Colonic mucosa (tissue), 4 donors: ENCODE results near the gene JPH4. TPM values are rescaled to one million over a fixed set of nuclear protein-coding genes. Genes with fewer than 3 reads are reported as not detected.
"Not testable (repeated sequence)": the region's sequence is repeated elsewhere in the genome, so short reads cannot be mapped to it uniquely, and the experiment has no call there.

ENCODE experiments used
- DNase-seq: peaks from one replicate; pipeline ENCODE4 v3.0.0-alpha.2; 2020
- H3K27ac ChIP-seq: fragments of 200-600 bp; one replicate; pipeline ENCODE4 v1.8.0; 2021
- H3K27me3 ChIP-seq: fragments of 200-600 bp; one replicate; pipeline ENCODE4 v1.8.0; 2021
- H3K36me3 ChIP-seq: fragments of 200-600 bp; one replicate; pipeline ENCODE4 v1.8.0; 2021
- H3K4me1 ChIP-seq: fragments of 200-600 bp; one replicate; pipeline ENCODE4 v1.8.0; 2021; ENCODE audit warnings: mild to moderate bottlenecking
- H3K4me3 ChIP-seq: fragments of 200-600 bp; one replicate; pipeline ENCODE4 v1.8.0; 2021
- H3K9ac ChIP-seq, 2 donors: one replicate each; pipeline ENCODE4 v1.7.0; 2013; ENCODE audit warnings: control low read depth in 2 of 2, low read depth in 2 of 2, low read length in 2 of 2
- H3K9me3 ChIP-seq: fragments of 200-600 bp; one replicate; pipeline ENCODE4 v1.8.0; 2021
- CTCF ChIP-seq: fragments of 200-600 bp; IDR thresholded peaks from one replicate; pipeline ENCODE4 v1.8.0; 2022; ENCODE audit warnings: antibody characterized with exemption, mild to moderate bottlenecking
- intact Hi-C: fragments of 100-400 bp; cut with DNase I; formaldehyde crosslinking; loops from one replicate; pipeline ENCODE4 v1.14.1; 2022
- total RNA-seq, 2 donors: library from RNA; stranded (reverse); fragmentation: NEBNext Ultra II Directional in 1 of 2; extraction: Animal tissue kit (Norgen Biotek cat#: 25700) in 1 of 2; gene quantifications; one replicate each; pipeline ENCODE4 v1.2.1, GENCODE V29; 2021
- donor health status: healthy.
- donor health status: DM: no; HTN: no; CAD: no.
- donor health status: DM: no; HTN: no; CAD: no.

The JPH4 gene
- total RNA-seq, 2 donors from 2014 or later: 0.30 to 0.58 TPM

DNA sequence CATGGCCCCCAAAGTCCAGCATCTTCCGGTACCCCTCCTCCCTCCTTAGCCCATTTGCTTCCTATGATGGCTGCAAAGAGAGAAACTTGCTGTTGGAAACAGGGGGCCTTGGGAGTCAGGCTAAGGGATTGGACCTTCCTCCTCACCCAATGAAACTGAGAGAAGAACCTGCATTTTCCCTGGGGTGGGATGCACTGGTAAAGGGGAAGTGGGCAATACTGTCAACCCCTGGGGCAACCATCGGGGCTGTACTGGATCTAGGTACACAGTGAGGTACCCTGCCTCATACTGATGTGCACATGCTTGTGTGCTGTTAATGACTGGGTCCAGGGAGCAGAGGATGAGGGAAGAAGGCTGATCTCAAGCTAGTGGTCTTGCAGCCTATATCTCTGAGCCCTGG, 11.0 kb upstream of the JPH4 start:
- no peak overlapping the region for H3K4me3 ChIP-seq
- no peak for TF ChIP-seq CTCF
- no peak for DNase-seq
- no peaks in the 10 kb centered on the region for H3K27me3 ChIP-seq
- H3K9ac ChIP-seq: no peak overlapping the region
- intact Hi-C loops: loop anchor here (5.0 to 10.0 kb wide), 2 partner anchors 135 to 323 kb away; no protein-coding TSS in a partner anchor
- H3K9me3 ChIP-seq: no peaks in the 10 kb centered on the region
- H3K27ac ChIP-seq: no peak overlapping the region
- H3K4me1 ChIP-seq: no peaks in the 10 kb centered on the region
- no peaks in the 10 kb centered on the region for H3K36me3 ChIP-seq

DNA sequence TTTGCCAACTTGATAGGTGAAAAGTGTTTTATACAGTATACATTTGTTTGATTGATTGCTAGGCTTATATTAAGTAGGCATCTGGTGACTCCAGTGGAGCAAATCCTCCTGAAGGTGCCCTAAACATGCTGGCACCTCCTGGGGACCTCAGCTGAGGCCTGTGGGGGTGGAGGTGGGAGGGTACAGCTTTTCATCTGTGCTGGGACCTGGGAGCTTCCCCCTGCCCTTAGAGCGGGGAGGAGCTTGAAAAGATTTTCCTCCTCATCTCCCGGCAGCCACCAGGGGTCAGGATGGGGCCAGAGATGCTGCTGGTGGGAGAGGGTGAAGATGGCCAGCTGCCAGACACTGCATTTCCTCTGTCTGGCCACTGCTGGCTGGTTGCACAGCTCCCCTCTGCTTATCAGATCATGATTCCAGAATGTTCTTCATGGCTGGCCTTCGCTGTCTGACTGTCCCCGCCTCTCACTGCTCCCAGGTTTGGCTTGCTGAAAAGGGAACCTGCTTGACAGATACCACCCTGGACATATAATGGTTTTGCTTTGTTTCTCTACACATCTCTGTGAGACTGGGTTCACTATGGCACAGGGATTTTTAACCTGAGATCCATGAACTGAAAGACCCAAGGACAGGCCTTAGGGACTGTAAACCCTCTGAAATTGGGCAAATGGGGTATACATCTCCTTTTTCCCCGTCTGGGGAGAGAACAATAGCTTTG, 10.5 kb upstream of the JPH4 start:
- Histone ChIP-seq H3K27me3 (no peaks in the 10 kb centered on the region), H3K36me3 (no peaks in the 10 kb centered on the region), H3K27ac (no peak overlapping the region), H3K9ac (no peak overlapping the region), H3K9me3 (no peaks in the 10 kb centered on the region), H3K4me1 (no peaks in the 10 kb centered on the region), H3K4me3 (no peak overlapping the region)
- peak; percentile 77 for TF ChIP-seq CTCF
- DNase-seq: peak; percentile 93
- intact Hi-C loops: loop anchor here (10.0 kb wide), 1 partner anchor 136 kb away; no protein-coding TSS in a partner anchor

GRCh38 chr14:23584527-23585203, 6.1 kb upstream of the JPH4 start:
- intact Hi-C loops: loop anchor here (10.0 kb wide), 1 partner anchor 140 kb away; no protein-coding TSS in a partner anchor
- not testable (repeated sequence) for H3K27me3 ChIP-seq, H3K4me1 ChIP-seq, H3K4me3 ChIP-seq, H3K9me3 ChIP-seq, H3K27ac ChIP-seq, H3K36me3 ChIP-seq, H3K9ac ChIP-seq
- DNase-seq: peak; percentile 11

DNA sequence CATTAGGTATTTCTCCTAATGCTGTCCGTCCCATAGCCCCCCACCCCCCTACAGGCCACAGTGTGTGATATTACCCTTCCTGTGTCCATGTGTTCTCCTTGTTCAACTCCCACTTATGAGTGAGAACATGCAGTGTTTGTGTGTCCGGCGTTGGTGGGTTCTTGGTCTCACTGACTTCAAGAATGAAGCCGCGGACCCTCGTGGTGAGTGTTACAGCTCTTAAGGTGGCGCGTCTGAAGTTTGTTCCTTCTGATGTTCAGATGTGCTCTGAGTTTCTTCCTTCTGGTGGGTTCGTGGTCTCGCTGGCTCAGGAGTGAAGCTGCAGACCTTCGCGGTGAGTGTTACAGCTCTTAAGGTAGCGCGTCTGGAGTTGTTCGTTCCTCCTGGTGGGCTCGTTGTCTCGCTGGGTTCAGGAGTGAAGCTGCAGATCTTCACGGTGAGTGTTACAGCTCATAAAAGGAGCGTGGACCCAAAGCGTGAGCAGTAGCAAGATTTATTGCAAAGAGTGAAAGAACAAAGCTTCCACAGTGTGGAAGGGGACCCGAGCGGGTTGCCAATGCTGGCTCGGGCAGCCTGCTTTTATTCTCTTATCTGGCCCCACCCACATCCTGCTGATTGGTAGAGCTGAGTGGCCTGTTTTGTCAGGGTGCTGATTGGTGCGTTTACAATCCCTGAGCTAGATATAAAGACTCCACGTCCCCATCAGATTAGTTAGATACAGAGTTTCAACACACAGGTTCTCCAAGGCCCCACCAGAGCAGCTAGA, 5.4 kb upstream of the JPH4 start:
- H3K4me1 ChIP-seq, H3K9ac ChIP-seq, H3K9me3 ChIP-seq, H3K27me3 ChIP-seq, H3K27ac ChIP-seq, H3K36me3 ChIP-seq, H3K4me3 ChIP-seq: not testable (repeated sequence)
- intact Hi-C loops: loop anchor here (10.0 kb wide), 1 partner anchor 141 kb away; no protein-coding TSS in a partner anchor
- peak; percentile 6 for DNase-seq

DNA sequence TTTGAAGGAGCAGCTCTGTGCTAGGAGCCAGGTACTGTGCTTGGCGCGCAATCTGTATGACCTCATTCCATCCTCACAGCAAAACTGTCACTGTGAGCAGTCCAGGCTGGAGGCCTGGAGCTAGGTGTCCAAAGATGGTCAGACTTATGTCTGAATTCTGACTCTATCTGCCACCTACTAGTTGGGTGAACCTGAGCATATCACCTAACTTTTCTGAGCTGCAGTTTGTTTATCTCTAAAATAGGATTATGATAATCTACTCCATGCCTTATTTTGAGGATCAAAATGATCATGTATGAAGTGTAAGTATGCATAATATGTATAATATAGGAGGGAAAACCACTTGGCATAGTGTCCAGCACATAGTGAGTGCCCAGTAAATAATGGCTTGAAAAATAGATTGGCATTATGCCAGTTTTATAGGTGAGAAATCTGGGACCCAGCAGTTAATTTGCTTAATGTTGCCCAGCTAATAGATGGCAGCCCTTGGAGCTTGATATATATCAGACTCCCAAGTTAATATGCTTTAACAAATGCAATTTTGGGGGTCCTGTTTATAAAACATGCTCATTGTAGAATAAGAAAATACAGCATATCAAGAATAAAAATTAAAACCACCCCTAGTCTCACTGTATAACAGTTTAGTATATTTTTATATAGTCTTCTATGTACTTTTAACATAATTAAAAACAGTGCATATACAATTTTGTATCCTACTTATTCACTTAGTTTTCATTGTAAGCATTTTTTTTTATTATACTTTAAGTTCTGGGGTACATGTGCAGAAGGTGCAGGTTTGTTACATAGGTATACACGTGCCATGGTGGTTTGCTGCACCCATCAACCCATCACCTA, 4.5 kb upstream of the JPH4 start:
- peak; percentile 0 for DNase-seq
- no peaks in the 10 kb centered on the region for H3K9me3 ChIP-seq
- H3K4me1 ChIP-seq: no peaks in the 10 kb centered on the region
- no peaks in the 10 kb centered on the region for H3K36me3 ChIP-seq
- H3K27me3 ChIP-seq: no peaks in the 10 kb centered on the region
- intact Hi-C loops: loop anchor here (10.0 kb wide), 1 partner anchor 142 kb away; no protein-coding TSS in a partner anchor
- no peak for TF ChIP-seq CTCF
- no peak overlapping the region for H3K27ac ChIP-seq
- H3K4me3 ChIP-seq: no peak overlapping the region
- H3K9ac ChIP-seq: no peak overlapping the region

DNA sequence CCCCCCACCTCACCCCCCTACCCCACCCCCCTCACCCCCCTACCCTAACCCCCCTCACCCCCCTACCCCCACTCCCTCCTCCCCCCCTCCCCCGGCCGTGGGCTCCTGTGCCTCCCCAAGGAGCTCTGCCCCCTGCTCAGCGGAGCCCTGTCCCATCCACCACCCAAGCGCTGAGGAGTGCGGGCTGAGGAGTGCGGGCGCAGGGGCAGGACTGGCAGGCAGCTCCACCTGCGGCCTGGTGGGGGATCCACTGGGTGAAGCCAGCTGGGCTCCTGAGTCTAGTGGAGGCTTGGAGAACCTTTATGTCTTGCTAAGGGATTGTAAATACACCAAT, 2.3 kb upstream of the JPH4 start:
- no peak for TF ChIP-seq CTCF

More for the DNA sequence above, 2.3 kb upstream of the JPH4 start:
- Histone ChIP-seq H3K4me3 (no peak overlapping the region), H3K9me3 (no peaks in the 10 kb centered on the region), H3K9ac (no peak overlapping the region), H3K4me1 (peaks cover 3% of the 10 kb centered on the region), H3K27ac (no peak overlapping the region), H3K27me3 (peaks cover 18% of the 10 kb centered on the region), H3K36me3 (no peaks in the 10 kb centered on the region)
- peak; percentile 9 for DNase-seq
- intact Hi-C loops: loop anchor here (10.0 kb wide), 1 partner anchor 144 kb away; no protein-coding TSS in a partner anchor
